ENCODE measurements around the gene ACP6. TPM values are rescaled to one million over a fixed set of nuclear protein-coding genes. Genes with fewer than 3 reads are reported as not detected.
"Not testable (repeated sequence)": the region's sequence is repeated elsewhere in the genome, so short reads cannot be mapped to it uniquely, and the experiment has no call there.

Gene ACP6
- polyA plus RNA-seq, 1 experiment = 8.6 TPM

- ChIA-PET POLR2A (no interaction called here), CTCF (interaction anchor here (2.3 kb wide), 1 partner anchor 8 kb away, joined by 12 read pairs; no protein-coding TSS in a partner anchor)
- Histone ChIP-seq H3K27ac (ENCODE audit: low read depth, low read length) (no peak overlapping the region), H3K27me3 (ENCODE audit: control insufficient read depth, insufficient read depth, low read length) (no peaks in the 10 kb centered on the region), H3K4me3 (ENCODE audit: low read depth, low read length) (no peak overlapping the region), H3K9me3 (ENCODE audit: control insufficient read depth, insufficient read depth, low read length) (no peaks in the 10 kb centered on the region)
- TF ChIP-seq CTCF (IDR thresholded peaks at IDR 0.05; ENCODE audit: low read depth, low read length) = no peak
- DNase-seq (ENCODE audit: low read depth, low spot score) = no peak
These were observed 50.6 kb downstream of the ACP6 start for GRCh38 chr1:147619741-147620140.

GRCh38 chr1:147618771-147619170 is 51.6 kb downstream of the ACP6 start:
- POLR2A ChIA-PET = no interaction called here
- no peak overlapping the region for H3K4me3 ChIP-seq (ENCODE audit: low read depth, low read length)
- no peak for TF ChIP-seq CTCF (IDR thresholded peaks at IDR 0.05; ENCODE audit: low read depth, low read length)
- no peak for DNase-seq (ENCODE audit: low read depth, low spot score)
- H3K27ac ChIP-seq (ENCODE audit: low read depth, low read length) = no peak overlapping the region
- H3K27me3 ChIP-seq (ENCODE audit: control insufficient read depth, insufficient read depth, low read length) = no peaks in the 10 kb centered on the region
- H3K9me3 ChIP-seq (ENCODE audit: control insufficient read depth, insufficient read depth, low read length) = no peaks in the 10 kb centered on the region
- CTCF ChIA-PET = interaction anchor here (2.3 kb wide), 1 partner anchor 8 kb away, joined by 12 read pairs; no protein-coding TSS in a partner anchor

- Histone ChIP-seq H3K27me3 (ENCODE audit: control insufficient read depth, insufficient read depth, low read length) (no peaks in the 10 kb centered on the region), H3K27ac (ENCODE audit: low read depth, low read length) (no peak overlapping the region), H3K9me3 (ENCODE audit: control insufficient read depth, insufficient read depth, low read length) (no peaks in the 10 kb centered on the region), H3K4me3 (ENCODE audit: low read depth, low read length) (no peak overlapping the region)
- no peak for DNase-seq (ENCODE audit: low read depth, low spot score)
- no peak for TF ChIP-seq CTCF (IDR thresholded peaks at IDR 0.05; ENCODE audit: low read depth, low read length)
- ChIA-PET CTCF (interaction anchor here (2.3 kb wide), 1 partner anchor 9 kb away, joined by 12 read pairs; no protein-coding TSS in a partner anchor), POLR2A (no interaction called here)
These were observed 52.2 kb downstream of the ACP6 start for GRCh38 chr1:147618077-147618569.

GRCh38 chr1:147614966-147615365 is 55.4 kb downstream of the ACP6 start:
- H3K4me3 ChIP-seq (ENCODE audit: low read depth, low read length); H3K27ac ChIP-seq (ENCODE audit: low read depth, low read length); DNase-seq (ENCODE audit: low read depth, low spot score); POLR2A ChIA-PET; H3K27me3 ChIP-seq (ENCODE audit: control insufficient read depth, insufficient read depth, low read length); H3K9me3 ChIP-seq (ENCODE audit: control insufficient read depth, insufficient read depth, low read length): not testable (repeated sequence)
- CTCF ChIA-PET = interaction anchor here (2.3 to 2.6 kb wide), 2 partner anchors 13 to 26 kb away, joined by 7 to 9 read pairs; no protein-coding TSS in a partner anchor

GRCh38 chr1:147613506-147613905 is 56.8 kb downstream of the ACP6 start:
- no peaks in the 10 kb centered on the region for H3K27me3 ChIP-seq (ENCODE audit: control insufficient read depth, insufficient read depth, low read length)
- ChIA-PET POLR2A (no interaction called here), CTCF (interaction anchor here (2.9 kb wide), 1 partner anchor 13 kb away, joined by 16 read pairs; no protein-coding TSS in a partner anchor)
- TF ChIP-seq CTCF (IDR thresholded peaks at IDR 0.05; ENCODE audit: low read depth, low read length) = no peak
- no peak overlapping the region for H3K27ac ChIP-seq (ENCODE audit: low read depth, low read length)
- no peak for DNase-seq (ENCODE audit: low read depth, low spot score)
- no peaks in the 10 kb centered on the region for H3K9me3 ChIP-seq (ENCODE audit: control insufficient read depth, insufficient read depth, low read length)
- H3K4me3 ChIP-seq (ENCODE audit: low read depth, low read length) = no peak overlapping the region

All from AG04450 (cell line).